Endothelial cell of umbilical vein (primary cell): ENCODE measurements around the gene CEP89. TPM values are rescaled to one million over a fixed set of nuclear protein-coding genes. Genes with fewer than 3 reads are reported as not detected.
"Not testable (repeated sequence)": the region's sequence is repeated elsewhere in the genome, so short reads cannot be mapped to it uniquely, and the experiment has no call there.

Experiments
- BruUV-seq: library from RNA; stranded (reverse); fragments of 400-500 nt; replicated peaks from 2 replicates; lab custom pipeline; 2021; lab: Mats Ljungman, UMichigan
- CTCF ChIA-PET: fragments of 300-600, 350-600 bp; sonication (Branson Sonifier 250); formaldehyde crosslinking; loops from one replicate; lab custom pipeline; 2021; ENCODE audit warnings: antibody characterized with exemption, inconsistent platforms; lab: Charles Lee
- POLR2A ChIA-PET: fragments of 300-600, 350-600 bp; sonication (Branson Sonifier 250); formaldehyde crosslinking; loops from one replicate; lab custom pipeline; 2021; ENCODE audit warnings: antibody characterized with exemption, inconsistent platforms; lab: Charles Lee
- DNase-seq: peaks from one replicate; pipeline ENCODE4 v3.0.0-alpha.2; 2011; ENCODE audit warnings: low read depth, low spot score
- FAIRE-seq: peaks from 2 replicates; lab custom pipeline; 2011; peaks lifted over from hg19 to GRCh38; lab: Jason Lieb, UNC
- H2AFZ ChIP-seq: 2 replicates; pipeline ENCODE4 v1.6.0; 2012; ENCODE audit warnings: low read depth, low read length, control low read depth, inconsistent platforms
- H3K27ac ChIP-seq: 2 replicates; pipeline ENCODE4 v1.5.1; 2011; ENCODE audit warnings: low read depth, mild to moderate bottlenecking, control low read depth, low read length, moderate library complexity; ENCODE audit not compliant: insufficient read depth
- H3K27me3 ChIP-seq, 2 experiments: 2 replicates each; pipeline versions ENCODE4 v1.6.0 to v1.6.1; 2011; ENCODE audit warnings: low read length in 2 of 2, mixed read lengths in 1 of 2; ENCODE audit not compliant: control insufficient read depth in 2 of 2, insufficient read depth in 2 of 2
- H3K36me3 ChIP-seq, 2 experiments: 2 replicates in 1 of 2; 3 replicates in 1 of 2; pipeline ENCODE4 v1.5.1; 2011; ENCODE audit warnings: low read length in 2 of 2, mild to moderate bottlenecking in 1 of 2, moderate library complexity in 1 of 2; ENCODE audit not compliant: control insufficient read depth in 2 of 2, insufficient read depth in 2 of 2; ENCODE audit errors: extremely low read depth in 1 of 2
- H3K4me1 ChIP-seq: 3 replicates; pipeline ENCODE4 v1.5.1; 2011; ENCODE audit warnings: mild to moderate bottlenecking, low read length; ENCODE audit not compliant: control insufficient read depth, insufficient read depth; ENCODE audit errors: extremely low read depth
- H3K4me2 ChIP-seq: 2 replicates; pipeline ENCODE4 v1.6.1; 2011; ENCODE audit warnings: low read length, control low read depth, mixed read lengths; ENCODE audit not compliant: insufficient read depth
- H3K4me3 ChIP-seq, 3 experiments: fragments of 200-600 bp in 1 of 3; sonication (generic), shearing (Covaris generic) in 1 of 3; replicated peaks in 1 of 3; 2 replicates each; pipeline ENCODE4 v1.5.1; 2011 to 2016; ENCODE audit warnings: control low read depth in 3 of 3, low read length in 3 of 3, mild to moderate bottlenecking in 2 of 3, inconsistent platforms in 1 of 3, low read depth in 1 of 3, moderate library complexity in 1 of 3; ENCODE audit not compliant: insufficient read depth in 1 of 3
- H3K79me2 ChIP-seq: 2 replicates; pipeline ENCODE4 v1.6.0; 2012; ENCODE audit warnings: low read length, inconsistent platforms; ENCODE audit not compliant: control insufficient read depth, insufficient read depth
- H3K9ac ChIP-seq: replicated peaks from 2 replicates; pipeline ENCODE3; 2011; ENCODE audit warnings: low read length, control low read depth; ENCODE audit not compliant: insufficient read depth; ENCODE audit errors: extremely low read depth
- H3K9me1 ChIP-seq: replicated peaks from 3 replicates; pipeline ENCODE4 v1.6.0; 2011; ENCODE audit warnings: mild to moderate bottlenecking, low read length; ENCODE audit not compliant: control insufficient read depth, insufficient read depth; ENCODE audit errors: extremely low read depth
- H3K9me3 ChIP-seq: replicated peaks from 2 replicates; pipeline ENCODE4 v1.5.1; 2012; ENCODE audit warnings: low read length, inconsistent platforms; ENCODE audit not compliant: control insufficient read depth, insufficient read depth
- H4K20me1 ChIP-seq: replicated peaks from 2 replicates; pipeline ENCODE3; 2011; ENCODE audit warnings: mild to moderate bottlenecking, low read length; ENCODE audit not compliant: control insufficient read depth, insufficient read depth; ENCODE audit errors: extremely low read depth
- EZH2 ChIP-seq: IDR thresholded peaks from 2 replicates; pipeline ENCODE4 v1.6.1; 2012; ENCODE audit warnings: borderline replicate concordance, low read depth, mild to moderate bottlenecking, moderate library complexity, low read length, inconsistent platforms; ENCODE audit not compliant: severe bottlenecking
- FOS ChIP-seq: IDR thresholded peaks from 2 replicates; pipeline ENCODE4 v1.6.1; 2011; ENCODE audit warnings: mild to moderate bottlenecking, low read length, moderate library complexity, borderline replicate concordance; ENCODE audit not compliant: insufficient read depth
- GATA2 ChIP-seq: IDR thresholded peaks from 2 replicates; pipeline ENCODE4 v1.7.0; 2011; ENCODE audit warnings: low read depth, mild to moderate bottlenecking, moderate library complexity, mixed read lengths, low read length; ENCODE audit not compliant: insufficient read length, insufficient read depth
- JUN ChIP-seq: IDR thresholded peaks from 2 replicates; pipeline ENCODE4 v1.6.1; 2011; ENCODE audit warnings: borderline replicate concordance, low read depth; ENCODE audit not compliant: insufficient read length, insufficient read depth
- MYC ChIP-seq: IDR thresholded peaks from one replicate; pipeline ENCODE4 v1.6.1; 2011; ENCODE audit warnings: mild to moderate bottlenecking, low read depth, low read length
- POLR2A ChIP-seq: IDR thresholded peaks from 2 replicates; pipeline ENCODE4 v1.6.1; 2012; ENCODE audit warnings: low read depth, mild to moderate bottlenecking, control low read depth, low read length
- POLR2AphosphoS5 ChIP-seq: IDR thresholded peaks from 2 replicates; pipeline ENCODE4 v1.6.1; 2012; ENCODE audit warnings: low read depth, mild to moderate bottlenecking, control low read depth, low read length, moderate library complexity; ENCODE audit not compliant: insufficient read depth
- dilution Hi-C: fragments of 300-500 bp; cut with MboI; formaldehyde crosslinking; loops from one replicate; pipeline ENCODE4 v1.15.0; 2019; ENCODE audit warnings: low sequenced_read_pairs; ENCODE audit not compliant: extremely low pct_ligation_motif_present
- intact Hi-C: fragments of 100-400 bp; cut with micrococcal nuclease; formaldehyde crosslinking; loops from one replicate; pipeline ENCODE4 v1.10.0; 2022
- polyA plus RNA-seq, 4 experiments: library from polyadenylated mRNA; depleted of rRNA in 3 of 4; stranded (reverse) in 3 of 4; unstranded in 1 of 4; fragments of >200 nt; gene quantifications; 2 replicates each; pipeline versions ENCODE4 v1.2.1 to v1.2.3, GENCODE V29; 2011 to 2012; ENCODE audit warnings: missing spikeins in 1 of 4
- total RNA-seq: library from RNA; stranded (reverse); gene quantifications from 2 replicates; pipeline ENCODE4 v1.2.3, GENCODE V29; 2021
- TF ChIP-seq, protein P1 (sequence below): IDR thresholded peaks from 2 replicates; pipeline ENCODE4 v1.6.1; 2011; ENCODE audit not compliant: insufficient read depth, insufficient read length
- TF ChIP-seq, protein P2 (sequence below), 2 donors: IDR thresholded peaks; 1 replicate in 1 of 2; 2 replicates in 1 of 2; pipeline ENCODE4 v1.5.1; 2011; ENCODE audit warnings: low read length in 2 of 2, mild to moderate bottlenecking in 2 of 2, moderate library complexity in 2 of 2, control low read depth in 1 of 2, inconsistent platforms in 1 of 2, low read depth in 1 of 2; ENCODE audit not compliant: insufficient read depth in 1 of 2; ENCODE audit errors: extremely low read depth in 1 of 2

The CEP89 gene
- total and polyA plus RNA-seq, 2 donors (not counting 3 experiments of a cell fraction or from before 2014, with no cell fraction given), result 25.1 to 46.2 TPM

DNA sequence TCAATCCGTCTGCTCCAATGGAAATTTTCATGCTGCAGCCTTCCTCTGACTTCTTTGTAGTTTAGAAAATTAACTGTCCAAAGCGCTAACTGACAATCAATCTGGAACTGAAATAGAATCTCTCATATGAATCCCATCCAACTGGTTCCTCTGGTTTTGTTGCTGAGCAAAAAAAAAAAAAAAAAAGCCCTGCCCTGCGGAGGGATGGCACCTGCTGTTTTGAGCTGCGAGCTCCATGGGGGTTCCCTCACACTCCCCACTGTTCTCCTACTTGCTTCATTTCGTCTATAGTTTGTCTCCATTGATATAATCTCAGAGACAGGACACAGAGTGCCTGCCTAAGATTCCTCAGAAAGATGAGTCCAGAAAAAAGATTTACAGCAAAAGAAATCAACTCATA, 33.7 kb upstream of the CEP89 start:
- H3K27ac ChIP-seq, result no peak overlapping the region
- DNase-seq (no peak), FAIRE-seq (no peak)
- dilution Hi-C loops (no loop called here), intact Hi-C loops (no loop called here)
- H3K36me3 ChIP-seq, result no peaks in the 10 kb centered on the region
- no peak for TF ChIP-seq POLR2A
- TF ChIP-seq, protein P1, sequence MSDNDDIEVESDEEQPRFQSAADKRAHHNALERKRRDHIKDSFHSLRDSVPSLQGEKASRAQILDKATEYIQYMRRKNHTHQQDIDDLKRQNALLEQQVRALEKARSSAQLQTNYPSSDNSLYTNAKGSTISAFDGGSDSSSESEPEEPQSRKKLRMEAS, result no peak
- TF ChIP-seq, protein P2, sequence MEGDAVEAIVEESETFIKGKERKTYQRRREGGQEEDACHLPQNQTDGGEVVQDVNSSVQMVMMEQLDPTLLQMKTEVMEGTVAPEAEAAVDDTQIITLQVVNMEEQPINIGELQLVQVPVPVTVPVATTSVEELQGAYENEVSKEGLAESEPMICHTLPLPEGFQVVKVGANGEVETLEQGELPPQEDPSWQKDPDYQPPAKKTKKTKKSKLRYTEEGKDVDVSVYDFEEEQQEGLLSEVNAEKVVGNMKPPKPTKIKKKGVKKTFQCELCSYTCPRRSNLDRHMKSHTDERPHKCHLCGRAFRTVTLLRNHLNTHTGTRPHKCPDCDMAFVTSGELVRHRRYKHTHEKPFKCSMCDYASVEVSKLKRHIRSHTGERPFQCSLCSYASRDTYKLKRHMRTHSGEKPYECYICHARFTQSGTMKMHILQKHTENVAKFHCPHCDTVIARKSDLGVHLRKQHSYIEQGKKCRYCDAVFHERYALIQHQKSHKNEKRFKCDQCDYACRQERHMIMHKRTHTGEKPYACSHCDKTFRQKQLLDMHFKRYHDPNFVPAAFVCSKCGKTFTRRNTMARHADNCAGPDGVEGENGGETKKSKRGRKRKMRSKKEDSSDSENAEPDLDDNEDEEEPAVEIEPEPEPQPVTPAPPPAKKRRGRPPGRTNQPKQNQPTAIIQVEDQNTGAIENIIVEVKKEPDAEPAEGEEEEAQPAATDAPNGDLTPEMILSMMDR (IDR thresholded peaks at IDR 0.05; ENCODE audit: extremely low read depth in 1 of 2, insufficient read depth in 1 of 2, low read depth in 1 of 2, low read length in 2 of 2), result no peak
- TF ChIP-seq MYC, result no peak
- TF ChIP-seq POLR2AphosphoS5, result no peak
- TF ChIP-seq EZH2, result no peak
- no peak for TF ChIP-seq JUN
- TF ChIP-seq GATA2, result no peak
- TF ChIP-seq FOS, result no peak
- ChIA-PET CTCF (no interaction called here), POLR2A (no interaction called here)
- H3K9me1 ChIP-seq, result no peaks in the 10 kb centered on the region
- no peaks in the 10 kb centered on the region for H4K20me1 ChIP-seq
- no peak overlapping the region for H2AFZ ChIP-seq
- no peaks in the 10 kb centered on the region for H3K9me3 ChIP-seq
- H3K9ac ChIP-seq, result no peak overlapping the region
- H3K79me2 ChIP-seq, result no peaks in the 10 kb centered on the region
- H3K4me3 ChIP-seq, result no peak overlapping the region
- no peak overlapping the region for H3K4me2 ChIP-seq
- no TSS peak for BruUV-seq
- no peaks in the 10 kb centered on the region for H3K27me3 ChIP-seq
- no peaks in the 10 kb centered on the region for H3K4me1 ChIP-seq

DNA sequence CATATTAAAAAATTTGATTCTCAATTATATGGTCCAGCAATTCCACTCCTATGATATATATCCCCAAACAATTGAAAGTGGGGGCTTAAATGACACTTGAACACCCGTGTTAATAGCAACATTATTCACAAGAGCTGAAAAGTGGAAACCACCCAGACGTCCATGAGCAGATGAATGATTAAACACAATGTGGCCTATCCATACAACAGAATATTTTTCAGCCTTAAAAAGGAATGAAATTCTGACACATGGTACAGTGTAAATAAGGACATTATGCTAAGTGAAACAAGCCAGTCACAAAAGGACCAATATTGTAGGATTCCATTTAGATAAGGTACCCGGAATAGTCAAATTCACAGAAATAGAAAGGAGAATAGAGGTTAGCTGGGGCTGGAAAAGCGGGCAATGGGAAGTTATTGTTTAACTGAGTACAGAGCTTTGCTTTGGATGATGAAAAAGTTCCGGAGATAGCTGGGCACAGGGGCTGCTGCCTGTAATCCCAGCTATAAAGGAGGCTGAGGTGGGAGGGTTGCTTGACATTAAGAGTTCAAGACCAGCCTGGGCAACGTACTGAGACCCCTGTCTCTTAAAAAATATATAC, 31.8 kb upstream of the CEP89 start:
- H3K9me1 ChIP-seq, intact Hi-C loops, H3K9me3 ChIP-seq, H3K4me1 ChIP-seq, H4K20me1 ChIP-seq, H3K36me3 ChIP-seq, POLR2A ChIA-PET, H3K27me3 ChIP-seq, dilution Hi-C loops, H3K27ac ChIP-seq, H3K4me3 ChIP-seq, H3K4me2 ChIP-seq, BruUV-seq, DNase-seq, CTCF ChIA-PET, H3K9ac ChIP-seq, FAIRE-seq, H3K79me2 ChIP-seq, H2AFZ ChIP-seq: not testable (repeated sequence)
